Activated T-cell treated with anti-CD3 and anti-CD28 coated beads for 4 hours (primary cell): ENCODE measurements around the gene HYAL1.

ENCODE experiments used
- DNase-seq: peaks from one replicate; pipeline ENCODE4 v3.0.0-alpha.2; 2020

The HYAL1 gene

GRCh38 chr3:50334339-50335075, 31.1 kb upstream of the HYAL1 start:
- DNase-seq: no peak

- no peak for DNase-seq
These were observed 30.5 kb upstream of the HYAL1 start for GRCh38 chr3:50333744-50334328.

- DNase-seq: no peak
These were observed 28.1 kb upstream of the HYAL1 start for GRCh38 chr3:50331364-50331907.

GRCh38 chr3:50330330-50330729, 27.0 kb upstream of the HYAL1 start:
- no peak for DNase-seq

- peak; percentile 93 for DNase-seq
These were observed 24.7 kb upstream of the HYAL1 start, which contains the start of gene TUSC2 for GRCh38 chr3:50327943-50328691. Gene TUSC2, minus strand, starts transcription at chr3:50328223. Its CDS starts 124 bp downstream, at chr3:50328099.

- no peak for DNase-seq
These were observed 23.8 kb upstream of the HYAL1 start for GRCh38 chr3:50327129-50327528.

- no peak for DNase-seq
These were observed 22.8 kb upstream of the HYAL1 start for GRCh38 chr3:50326182-50326541.

GRCh38 chr3:50325497-50326181, 22.3 kb upstream of the HYAL1 start:
- no peak for DNase-seq

GRCh38 chr3:50325113-50325480, 21.7 kb upstream of the HYAL1 start:
- DNase-seq: no peak

GRCh38 chr3:50324351-50325112, 21.2 kb upstream of the HYAL1 start:
- DNase-seq: peak; percentile 44

- DNase-seq: no peak
These were observed 20.3 kb upstream of the HYAL1 start for GRCh38 chr3:50323614-50324199.

- no peak for DNase-seq
These were observed 19.8 kb upstream of the HYAL1 start for GRCh38 chr3:50323092-50323600.

GRCh38 chr3:50322386-50323091, 19.2 kb upstream of the HYAL1 start, which contains the start of gene HYAL2:
Gene HYAL2, minus strand, starts transcription at chr3:50322745. Its CDS starts 2,256 bp downstream, at chr3:50320489.
- DNase-seq: no peak

GRCh38 chr3:50322115-50322385, 18.7 kb upstream of the HYAL1 start:
- no peak for DNase-seq

- peak; percentile 72 for DNase-seq
These were observed 18.2 kb upstream of the HYAL1 start for GRCh38 chr3:50321336-50322114.

GRCh38 chr3:50320853-50321335, 17.5 kb upstream of the HYAL1 start:
- DNase-seq: peak; percentile 55

- DNase-seq: no peak
These were observed 16.7 kb upstream of the HYAL1 start for GRCh38 chr3:50319894-50320625.

- DNase-seq: no peak
These were observed 16.0 kb upstream of the HYAL1 start for GRCh38 chr3:50319181-50319893.

GRCh38 chr3:50318615-50319014, 15.2 kb upstream of the HYAL1 start:
- DNase-seq: no peak
